COLO829 (cell line): ENCODE data around the gene CEP20.

Experiments
- DNase-seq: peaks from one replicate; pipeline ENCODE4 v3.0.0; 2012; ENCODE audit warnings: low spot score

Gene CEP20

GRCh38 chr16:15830832-15831451 is 57.5 kb downstream of the CEP20 start:
- no peak for DNase-seq

- no peak for DNase-seq
These were observed 58.9 kb downstream of the CEP20 start for GRCh38 chr16:15829460-15829859.

DNA sequence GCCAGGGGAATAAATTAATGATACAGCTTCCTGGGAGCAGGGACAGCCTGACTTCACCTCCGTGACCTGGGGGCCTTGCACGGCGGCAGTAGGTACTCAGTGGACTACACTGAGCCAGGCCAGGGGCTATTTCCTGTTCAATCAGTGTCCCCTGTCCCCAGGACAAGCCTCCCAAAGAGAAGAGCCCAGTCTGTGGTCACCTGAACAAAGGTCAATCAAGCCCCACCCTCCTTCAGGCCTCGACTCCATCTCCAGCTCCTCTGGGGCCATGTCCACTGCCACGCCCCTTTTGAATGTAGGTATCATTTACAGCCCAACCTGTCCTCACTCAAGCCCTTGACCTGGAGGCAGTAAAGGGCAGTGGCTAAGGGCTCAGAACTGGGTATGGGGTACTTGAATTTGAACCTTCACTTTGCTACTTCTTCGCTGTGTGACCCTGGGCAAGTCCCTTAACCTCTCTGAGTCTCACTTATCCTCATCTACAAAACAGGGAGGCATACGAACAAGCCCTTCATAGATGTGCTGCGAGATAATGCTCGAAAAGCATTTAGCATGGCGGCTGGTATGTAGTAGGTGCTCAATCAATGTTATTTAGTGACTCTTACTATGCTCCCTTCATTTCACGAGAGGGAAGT is 60.6 kb downstream of the CEP20 start:
- no peak for DNase-seq

DNA sequence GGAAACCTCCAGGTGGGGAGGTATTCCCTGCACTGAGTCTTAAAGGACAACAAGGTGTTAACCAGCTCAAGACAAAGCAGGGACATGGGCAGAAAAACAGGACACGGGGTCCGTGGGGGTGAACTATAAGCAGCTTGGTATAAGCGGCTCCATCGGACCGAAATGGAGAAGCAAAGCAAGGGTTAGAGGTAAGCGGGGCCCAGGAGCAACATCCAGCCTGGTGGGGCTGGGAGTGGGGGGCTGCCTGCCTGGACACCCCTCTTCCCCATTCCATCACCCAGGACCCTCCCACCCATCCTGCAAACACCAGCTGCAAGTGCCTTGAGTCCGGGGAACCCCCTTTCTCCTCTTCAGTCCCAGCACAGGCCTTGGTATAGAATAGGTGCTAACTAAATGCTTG is 61.1 kb downstream of the CEP20 start:
- DNase-seq, result no peak

DNA sequence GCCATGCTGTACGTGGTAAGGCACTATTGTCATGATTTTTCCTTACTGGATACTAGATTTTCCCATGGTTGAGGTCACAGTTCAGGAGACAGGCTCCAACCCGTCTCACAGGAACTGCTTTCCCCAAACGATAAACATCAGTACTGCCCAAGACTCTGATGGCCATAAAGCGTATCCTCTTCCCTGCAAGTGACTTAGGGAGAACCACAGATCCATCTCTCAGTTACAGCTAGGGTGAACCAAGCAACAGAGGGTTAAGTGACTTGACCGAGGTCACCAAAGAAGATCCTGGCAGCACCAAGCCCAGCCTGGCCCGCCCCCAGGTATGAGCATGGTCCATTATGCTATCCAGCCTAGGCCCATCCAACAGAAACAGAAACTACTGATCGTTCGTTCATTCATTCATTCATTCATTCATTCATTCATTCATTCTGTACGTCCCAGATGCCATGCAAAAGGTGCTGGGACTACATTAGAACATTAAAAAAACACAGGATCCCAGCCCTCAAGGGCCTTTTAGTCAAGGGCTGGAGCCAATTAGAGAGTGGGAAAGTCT is 62.6 kb downstream of the CEP20 start:
- DNase-seq, result no peak

DNA sequence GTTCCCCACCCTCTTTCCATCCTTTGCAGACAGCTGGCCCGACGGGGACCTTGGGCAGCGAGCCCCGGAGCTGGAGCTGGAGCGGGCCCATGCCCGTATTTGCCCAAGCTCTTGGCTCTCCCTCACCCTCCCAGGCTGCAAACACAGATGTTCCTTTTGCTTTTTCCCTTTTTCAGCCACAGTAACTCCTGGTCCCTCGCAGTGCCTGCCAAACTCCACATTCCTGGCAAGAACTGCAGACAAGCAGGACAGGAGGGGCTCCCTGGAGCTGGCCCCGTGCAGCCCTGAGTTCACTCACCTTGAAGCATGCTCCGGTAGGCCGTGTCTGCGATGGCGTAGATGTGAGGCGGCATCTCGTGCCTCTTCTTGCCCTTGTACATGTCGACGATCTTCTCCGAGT is 65.4 kb downstream of the CEP20 start:
- no peak for DNase-seq

GRCh38 chr16:15820837-15821236 is 67.6 kb downstream of the CEP20 start:
- no peak for DNase-seq

DNA sequence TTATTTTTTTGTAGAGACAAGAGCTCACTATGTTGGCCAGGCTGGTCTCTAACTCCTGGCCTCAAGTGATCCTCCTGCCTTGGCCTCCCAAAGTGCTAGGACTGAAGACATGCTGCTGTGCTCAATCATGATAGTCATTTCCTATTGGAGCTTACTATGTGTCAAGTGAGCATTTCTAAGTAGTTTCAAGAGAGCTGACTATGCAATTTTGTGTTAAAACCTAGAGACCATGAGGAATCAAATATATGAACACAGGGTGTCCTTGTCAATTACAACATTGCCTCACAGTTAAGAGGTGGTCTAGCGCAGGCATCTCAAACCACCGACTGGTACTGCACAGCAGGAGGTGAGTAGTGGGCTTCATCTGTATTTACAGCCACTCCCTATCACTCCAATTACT is 69.4 kb downstream of the CEP20 start:
- DNase-seq, result no peak

GRCh38 chr16:15817446-15817845 is 71.0 kb downstream of the CEP20 start:
- DNase-seq, result no peak

DNA sequence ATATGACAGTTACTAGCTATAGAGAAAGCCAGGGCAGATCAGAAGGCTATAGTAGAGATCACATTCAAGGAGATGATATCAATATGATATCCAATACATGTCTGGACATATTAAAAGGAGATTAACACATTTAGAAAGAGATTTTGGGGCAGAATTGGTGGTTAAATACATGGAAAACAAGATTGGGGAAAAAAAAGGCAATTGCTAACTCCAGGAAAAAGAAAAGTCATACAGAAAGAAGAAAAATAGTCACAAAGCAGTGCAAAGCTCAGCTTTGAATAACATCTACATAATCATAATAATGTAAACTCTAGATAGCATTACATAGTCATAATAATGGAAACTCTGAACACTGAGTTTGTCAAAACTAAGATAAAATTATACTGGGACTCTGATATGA is 72.2 kb downstream of the CEP20 start:
- no peak for DNase-seq
